GM21528 (cell line): Measurements from ENCODE around the gene MTMR12.

Experiments used
- ATAC-seq: cut with Tn5 transposase; IDR thresholded peaks from one replicate; pipeline ENCODE4 v1.9.1; 2021; ENCODE audit warnings: mild to moderate bottlenecking, moderate library complexity; ENCODE audit not compliant: unreplicated experiment, low FRiP score

The MTMR12 gene, protein sequence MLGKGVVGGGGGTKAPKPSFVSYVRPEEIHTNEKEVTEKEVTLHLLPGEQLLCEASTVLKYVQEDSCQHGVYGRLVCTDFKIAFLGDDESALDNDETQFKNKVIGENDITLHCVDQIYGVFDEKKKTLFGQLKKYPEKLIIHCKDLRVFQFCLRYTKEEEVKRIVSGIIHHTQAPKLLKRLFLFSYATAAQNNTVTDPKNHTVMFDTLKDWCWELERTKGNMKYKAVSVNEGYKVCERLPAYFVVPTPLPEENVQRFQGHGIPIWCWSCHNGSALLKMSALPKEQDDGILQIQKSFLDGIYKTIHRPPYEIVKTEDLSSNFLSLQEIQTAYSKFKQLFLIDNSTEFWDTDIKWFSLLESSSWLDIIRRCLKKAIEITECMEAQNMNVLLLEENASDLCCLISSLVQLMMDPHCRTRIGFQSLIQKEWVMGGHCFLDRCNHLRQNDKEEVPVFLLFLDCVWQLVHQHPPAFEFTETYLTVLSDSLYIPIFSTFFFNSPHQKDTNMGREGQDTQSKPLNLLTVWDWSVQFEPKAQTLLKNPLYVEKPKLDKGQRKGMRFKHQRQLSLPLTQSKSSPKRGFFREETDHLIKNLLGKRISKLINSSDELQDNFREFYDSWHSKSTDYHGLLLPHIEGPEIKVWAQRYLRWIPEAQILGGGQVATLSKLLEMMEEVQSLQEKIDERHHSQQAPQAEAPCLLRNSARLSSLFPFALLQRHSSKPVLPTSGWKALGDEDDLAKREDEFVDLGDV

GRCh38 chr5:32312595-32313332, at the start of gene MTMR12:
TSS of gene MTMR12 (minus strand) at chr5:32312939. CDS start at chr5:32312838, 101 bp downstream.
- peak; percentile 95 for ATAC-seq

- ATAC-seq, result no peak
Measured at GRCh38 chr5:32362527-32362926, 49.8 kb upstream of the MTMR12 start.

- ATAC-seq, result no peak
Measured at GRCh38 chr5:32360906-32361305, 48.2 kb upstream of the MTMR12 start.

DNA sequence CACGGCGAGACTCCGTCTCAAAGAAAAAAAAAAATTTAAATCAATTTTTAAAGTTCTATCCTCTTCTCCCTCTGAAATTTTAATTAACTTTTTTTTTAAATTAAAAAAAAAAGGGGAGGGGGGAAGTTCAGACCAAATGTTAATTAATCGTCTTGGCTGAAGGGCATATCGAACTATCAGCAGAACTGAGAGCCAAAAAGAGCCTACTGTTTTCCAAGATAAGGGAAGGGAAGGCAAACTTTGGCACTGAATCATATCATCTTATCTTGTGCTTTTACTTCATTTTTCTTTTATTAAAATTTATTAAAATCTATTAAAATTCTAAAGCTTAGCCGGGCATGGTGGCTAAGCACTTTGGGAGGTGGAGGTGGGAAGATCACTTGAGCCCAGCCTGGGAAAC, 45.9 kb upstream of the MTMR12 start:
- no peak for ATAC-seq

DNA sequence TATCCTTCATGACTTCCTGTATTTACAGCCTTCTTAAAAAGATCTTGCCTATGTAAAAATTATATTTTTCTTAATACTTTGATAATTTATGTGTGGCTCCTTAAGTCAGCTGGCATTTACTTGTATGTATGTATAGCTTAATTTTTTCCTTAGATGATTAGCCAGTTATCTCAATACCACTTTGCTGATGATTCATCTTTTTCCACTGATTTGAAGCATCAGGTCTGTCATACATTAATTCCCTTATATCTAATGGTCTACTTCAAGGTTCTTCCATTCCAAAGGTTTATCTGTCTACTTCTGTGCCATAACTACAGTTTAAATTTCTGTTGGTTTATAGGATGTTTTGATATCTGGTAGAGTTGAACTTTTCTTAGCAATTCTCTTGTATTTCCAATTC, 44.9 kb upstream of the MTMR12 start:
- ATAC-seq, result no peak

DNA sequence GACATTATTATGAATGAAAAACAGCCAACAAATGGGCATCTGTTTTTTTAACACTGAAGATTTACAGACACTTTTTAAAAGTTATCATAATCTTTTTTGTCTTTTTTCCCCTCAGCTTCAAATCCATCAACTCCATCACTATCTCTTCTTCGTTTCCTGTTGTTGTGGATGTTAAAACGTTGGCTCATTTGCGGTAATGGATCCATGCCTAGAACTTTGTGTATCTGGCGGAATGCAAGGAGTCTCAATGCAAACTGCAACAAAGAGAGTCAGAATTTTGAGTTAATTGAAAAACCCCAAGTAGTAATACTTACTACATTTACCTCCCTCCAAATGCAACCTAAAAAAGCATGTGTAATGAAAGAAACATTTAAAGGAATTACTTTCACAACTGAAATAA, 42.9 kb upstream of the MTMR12 start:
- ATAC-seq, result no peak

DNA sequence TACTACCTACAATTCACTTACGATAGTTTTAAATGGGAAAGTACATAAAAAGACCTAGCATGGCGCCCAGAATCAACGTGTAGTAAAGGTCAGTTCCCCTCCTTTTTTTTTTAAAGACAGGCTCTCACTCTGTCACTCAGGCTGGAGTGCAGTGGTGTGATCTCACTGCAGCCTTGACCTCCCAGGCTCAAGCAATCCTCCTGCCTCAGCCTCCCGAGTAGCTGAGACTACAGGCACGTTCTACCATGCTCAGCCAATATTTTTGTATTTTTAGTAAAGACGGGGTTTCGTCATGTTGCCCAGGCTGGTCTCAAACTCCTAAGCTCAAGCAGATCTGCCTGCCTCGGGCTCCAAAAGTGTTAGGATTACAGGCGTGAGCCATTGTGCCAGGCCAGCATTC, 40.7 kb upstream of the MTMR12 start:
- no peak for ATAC-seq

DNA sequence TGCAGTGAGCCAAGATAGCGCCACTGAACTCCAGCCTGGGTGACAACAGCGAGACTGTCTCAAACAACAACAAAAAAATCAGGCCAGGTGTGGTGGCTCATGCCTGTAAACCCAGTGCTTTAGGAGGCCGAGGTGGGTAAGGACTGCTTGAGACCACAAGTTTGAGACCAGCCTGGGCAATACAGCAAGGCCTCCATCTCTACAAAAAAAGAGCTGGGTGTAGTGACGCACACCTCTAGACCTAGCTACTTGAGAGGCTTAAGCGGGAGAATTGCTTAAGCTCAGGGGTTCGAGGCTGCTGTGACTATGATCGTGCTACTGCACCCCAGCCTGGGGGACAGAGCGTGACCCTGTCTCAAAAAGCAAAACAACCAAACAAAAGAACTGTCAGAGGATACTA, 39.9 kb upstream of the MTMR12 start:
- ATAC-seq, result no peak

DNA sequence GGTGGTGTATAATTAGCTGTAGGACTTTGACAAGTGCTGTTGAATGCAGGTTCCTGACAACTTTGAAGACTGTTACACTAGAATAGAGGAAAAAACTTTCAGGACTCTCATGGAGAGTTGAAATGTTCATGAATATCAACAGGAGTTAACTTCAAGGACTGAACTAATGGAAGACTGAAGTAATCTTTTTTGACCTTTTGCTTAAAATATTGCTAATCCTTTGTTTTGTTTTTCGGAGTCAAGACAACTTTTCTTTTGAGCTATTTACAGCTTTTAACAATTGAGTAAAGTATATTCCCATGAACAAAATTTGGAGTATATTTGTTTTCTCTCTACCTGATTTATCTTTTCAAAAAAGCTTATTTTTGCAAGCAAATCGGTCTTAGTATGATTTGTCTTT, 34.1 kb upstream of the MTMR12 start:
- no peak for ATAC-seq

- no peak for ATAC-seq
Measured at GRCh38 chr5:32343058-32343672, 30.4 kb upstream of the MTMR12 start.

DNA sequence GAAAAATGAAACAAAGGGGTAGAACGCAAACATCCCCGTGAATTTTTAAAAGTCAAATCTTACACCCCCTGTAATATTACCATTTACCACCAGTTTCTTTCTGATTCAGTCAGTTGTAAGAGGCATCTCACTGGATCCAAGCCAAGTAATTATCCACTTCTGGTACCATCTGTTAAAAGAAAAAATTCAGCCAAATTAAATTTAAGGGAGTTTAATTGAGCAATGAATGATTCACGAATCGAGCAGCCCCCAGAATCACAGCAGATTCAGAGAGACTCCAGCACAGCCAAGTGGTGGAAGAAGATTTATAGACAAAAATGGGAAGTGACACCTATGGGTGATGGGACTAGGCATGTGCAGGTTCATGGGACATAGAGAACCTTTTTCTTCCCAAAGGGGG, 29.9 kb upstream of the MTMR12 start:
- no peak for ATAC-seq

GRCh38 chr5:32339878-32340277, 27.1 kb upstream of the MTMR12 start:
- no peak for ATAC-seq

- no peak for ATAC-seq
Measured at GRCh38 chr5:32339198-32339597, 26.5 kb upstream of the MTMR12 start.

GRCh38 chr5:32332966-32333365, 20.2 kb upstream of the MTMR12 start:
- ATAC-seq, result no peak

DNA sequence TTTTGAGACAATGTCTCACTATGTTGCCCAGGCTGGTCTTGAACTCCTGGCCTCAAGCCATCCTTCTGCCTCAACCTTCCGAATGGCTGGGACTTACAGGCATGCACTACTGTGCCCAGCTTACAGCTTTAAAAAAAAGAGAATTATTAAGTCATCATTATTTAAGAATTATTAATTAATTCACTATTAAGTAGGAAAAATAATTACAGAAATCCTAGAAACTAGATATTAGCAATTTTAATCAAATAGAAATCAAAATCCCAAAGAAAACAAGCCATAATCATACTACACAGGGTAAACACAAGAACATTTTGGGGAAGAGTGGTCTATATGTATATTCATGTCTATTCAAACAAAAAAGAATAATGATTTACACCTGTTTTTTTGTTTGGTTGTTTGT, 19.6 kb upstream of the MTMR12 start:
- ATAC-seq, result no peak

DNA sequence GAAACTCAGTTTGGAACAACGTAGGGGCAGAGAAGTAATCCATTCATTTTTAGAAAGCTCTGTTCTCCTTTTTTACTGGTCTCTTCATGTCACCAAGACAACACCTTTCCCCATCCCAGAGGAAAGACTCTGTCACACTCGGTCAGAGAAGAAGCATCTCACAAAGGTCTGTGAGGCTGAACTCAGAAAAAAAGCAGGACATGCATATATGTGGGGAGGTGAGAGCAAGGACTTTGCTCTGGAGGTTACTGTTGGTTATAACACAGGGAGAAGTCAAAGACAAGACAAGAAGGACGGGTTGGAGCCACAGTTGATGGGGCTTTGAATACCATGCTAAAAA, 19.2 kb upstream of the MTMR12 start:
- no peak for ATAC-seq

- ATAC-seq, result no peak
Measured at GRCh38 chr5:32331217-32331934, 18.6 kb upstream of the MTMR12 start.

GRCh38 chr5:32330126-32330971, 17.6 kb upstream of the MTMR12 start:
- ATAC-seq, result no peak

DNA sequence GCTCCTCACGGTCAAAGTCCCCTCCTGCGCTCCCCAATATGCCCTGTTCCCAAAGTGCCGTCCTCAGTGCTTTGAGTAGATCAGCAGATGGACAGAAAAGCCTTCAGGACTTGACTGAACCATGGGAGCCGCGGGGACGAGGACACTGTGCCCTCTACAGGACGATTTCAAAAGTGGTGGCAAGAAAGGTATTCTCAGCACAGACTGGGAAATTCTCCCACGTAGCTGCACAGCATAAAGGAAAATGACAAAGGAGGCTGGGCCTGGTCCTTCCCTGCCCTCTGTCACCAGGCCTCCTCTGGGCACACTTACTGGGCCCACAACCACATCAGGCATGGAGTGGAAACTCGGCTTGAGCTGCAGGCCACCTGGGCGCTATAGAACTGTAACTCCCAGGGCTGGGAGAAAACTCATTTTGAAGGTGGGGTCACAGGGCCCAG, 16.7 kb upstream of the MTMR12 start:
- peak; percentile 73 for ATAC-seq
